Measurements from ENCODE around the gene PLXDC2. TPM values are rescaled to one million over a fixed set of nuclear protein-coding genes. Genes with fewer than 3 reads are reported as not detected.
A peak's percentile ranks its signal among the peaks of the same experiment; 100 is the strongest.

Gene PLXDC2
- total RNA-seq, 3 donors from 2014 or later (not counting 1 experiment from before 2014, with no cell fraction given) = 16.9 to 22.9 (median 21.6) TPM

DNA sequence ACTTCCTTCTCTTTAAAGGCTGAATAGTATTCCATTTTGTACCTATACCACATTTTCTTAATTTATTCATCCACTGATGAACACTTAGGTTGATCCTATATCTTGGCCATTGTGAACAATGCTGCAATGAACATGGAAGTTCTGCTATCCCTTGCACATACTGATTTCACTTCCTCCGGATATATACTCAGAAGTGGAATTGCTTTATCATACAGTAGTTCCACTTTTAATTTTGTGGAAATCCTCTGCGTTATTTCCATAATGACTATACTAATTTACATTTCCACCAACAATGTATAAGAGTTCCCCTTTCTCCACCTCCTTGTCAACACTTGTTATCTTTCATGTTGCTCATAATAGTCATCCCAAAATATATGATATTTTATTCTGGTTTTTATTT lies 312.6 kb downstream of the PLXDC2 start:
- intact Hi-C loops (cut with micrococcal nuclease) = no loop called here
- Histone ChIP-seq H3K9me3 (ENCODE audit: control insufficient read depth, insufficient read depth, low read length) (no peaks in the 10 kb centered on the region), H3K27ac (ENCODE audit: low read length) (no peak overlapping the region), H3K27me3 (ENCODE audit: control insufficient read depth, insufficient read depth, low read length) (no peaks in the 10 kb centered on the region), H3K36me3 (ENCODE audit: control insufficient read depth, insufficient read depth, low read length) (no peaks in the 10 kb centered on the region), H3K4me3 (ENCODE audit: low read length) (no peak overlapping the region), H3K4me1 (ENCODE audit: control insufficient read depth, insufficient read depth, low read length) (no peaks in the 10 kb centered on the region)
- TF ChIP-seq, protein P1, sequence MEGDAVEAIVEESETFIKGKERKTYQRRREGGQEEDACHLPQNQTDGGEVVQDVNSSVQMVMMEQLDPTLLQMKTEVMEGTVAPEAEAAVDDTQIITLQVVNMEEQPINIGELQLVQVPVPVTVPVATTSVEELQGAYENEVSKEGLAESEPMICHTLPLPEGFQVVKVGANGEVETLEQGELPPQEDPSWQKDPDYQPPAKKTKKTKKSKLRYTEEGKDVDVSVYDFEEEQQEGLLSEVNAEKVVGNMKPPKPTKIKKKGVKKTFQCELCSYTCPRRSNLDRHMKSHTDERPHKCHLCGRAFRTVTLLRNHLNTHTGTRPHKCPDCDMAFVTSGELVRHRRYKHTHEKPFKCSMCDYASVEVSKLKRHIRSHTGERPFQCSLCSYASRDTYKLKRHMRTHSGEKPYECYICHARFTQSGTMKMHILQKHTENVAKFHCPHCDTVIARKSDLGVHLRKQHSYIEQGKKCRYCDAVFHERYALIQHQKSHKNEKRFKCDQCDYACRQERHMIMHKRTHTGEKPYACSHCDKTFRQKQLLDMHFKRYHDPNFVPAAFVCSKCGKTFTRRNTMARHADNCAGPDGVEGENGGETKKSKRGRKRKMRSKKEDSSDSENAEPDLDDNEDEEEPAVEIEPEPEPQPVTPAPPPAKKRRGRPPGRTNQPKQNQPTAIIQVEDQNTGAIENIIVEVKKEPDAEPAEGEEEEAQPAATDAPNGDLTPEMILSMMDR (IDR thresholded peaks at IDR 0.05) = no peak
- peak in 1 of 2 donors; percentile 2 for DNase-seq
- Mint-ChIP-seq H3K4me3 (no peak overlapping the region), H3K27me3 (ENCODE audit: low read depth in 2 of 2) (no peaks in the 10 kb centered on the region), H3K27ac (no peak overlapping the region), H3K9me3 (peaks cover 7% of the 10 kb centered on the region in 2 donors), H3K4me1 (no peaks in the 10 kb centered on the region), H3K36me3 (peaks cover 12% of the 10 kb centered on the region)
- 88% methylated on average over 2 of the region's 2 CpGs for WGBS (ENCODE audit: insufficient coverage)
- no peak for ATAC-seq

DNA sequence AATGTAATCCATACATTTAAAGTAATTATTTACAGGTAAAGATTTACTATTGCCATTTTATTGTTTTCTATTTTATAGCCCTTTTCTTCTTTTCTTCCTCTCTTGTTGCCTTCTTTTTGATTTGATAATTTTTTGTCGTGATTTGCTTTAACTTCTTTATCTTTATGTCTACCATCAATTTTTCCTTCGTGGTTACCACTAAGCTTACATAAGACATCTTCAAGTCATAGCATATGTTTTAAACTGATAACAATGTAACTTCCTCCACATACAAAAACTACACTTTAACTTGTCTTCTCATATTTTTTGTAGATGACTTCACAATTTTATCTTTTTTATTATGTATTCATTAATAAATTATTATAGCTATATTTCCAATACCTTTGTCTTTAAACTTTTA lies 316.6 kb downstream of the PLXDC2 start:
- H3K9me3 ChIP-seq (ENCODE audit: control insufficient read depth, insufficient read depth, low read length) = peaks cover 7% of the 10 kb centered on the region
- intact Hi-C loops (cut with micrococcal nuclease) = no loop called here
- H3K27me3 Mint-ChIP-seq (ENCODE audit: low read depth in 2 of 2) = no peaks in the 10 kb centered on the region
- TF ChIP-seq, protein P1 (IDR thresholded peaks at IDR 0.05) = no peak
- peaks cover 10 to 11% of the 10 kb centered on the region in 2 donors for H3K9me3 Mint-ChIP-seq
- no peaks in the 10 kb centered on the region for H3K4me1 Mint-ChIP-seq
- ATAC-seq (no peak), DNase-seq (no peak)
- H3K4me3 ChIP-seq (ENCODE audit: low read length) = no peak overlapping the region
- no peak overlapping the region for H3K4me3 Mint-ChIP-seq
- H3K27me3 ChIP-seq (ENCODE audit: control insufficient read depth, insufficient read depth, low read length) = no peaks in the 10 kb centered on the region
- H3K27ac ChIP-seq (ENCODE audit: low read length) = no peak overlapping the region
- WGBS (ENCODE audit: insufficient coverage) = 8% methylated on average over 1 of the region's 2 CpGs
- no peaks in the 10 kb centered on the region for H3K36me3 ChIP-seq (ENCODE audit: control insufficient read depth, insufficient read depth, low read length)
- H3K4me1 ChIP-seq (ENCODE audit: control insufficient read depth, insufficient read depth, low read length) = no peaks in the 10 kb centered on the region
- H3K36me3 Mint-ChIP-seq = peaks cover 17% of the 10 kb centered on the region
- H3K27ac Mint-ChIP-seq = no peak overlapping the region

DNA sequence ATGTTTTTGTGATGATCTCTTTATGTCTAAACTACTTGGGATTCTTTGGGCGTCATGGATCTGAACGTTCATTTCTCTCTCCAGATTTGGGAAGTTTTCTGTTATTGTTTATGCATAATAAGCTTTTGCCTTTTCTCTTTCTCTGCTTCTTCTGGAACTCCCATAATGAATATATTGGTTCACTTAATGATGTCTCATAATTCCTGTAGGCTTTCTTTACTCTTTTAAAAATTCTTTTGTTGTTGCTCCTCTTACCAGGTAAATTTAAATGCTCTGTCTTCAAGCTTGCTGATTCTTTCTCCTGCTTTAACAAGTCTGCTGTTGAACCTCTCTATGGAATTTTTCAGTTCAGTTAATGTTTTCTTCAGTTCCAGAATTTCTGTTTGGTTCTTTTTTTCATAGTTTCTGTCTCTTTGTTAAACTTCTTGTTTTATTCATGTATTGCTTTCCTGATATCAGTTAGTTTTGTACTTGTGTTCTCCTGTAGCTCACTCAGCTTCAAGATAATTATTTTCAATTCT lies 317.5 kb downstream of the PLXDC2 start:
- no peak for DNase-seq
- no peak overlapping the region for H3K4me3 ChIP-seq (ENCODE audit: low read length)
- TF ChIP-seq, protein P1 (IDR thresholded peaks at IDR 0.05) = no peak

DNA sequence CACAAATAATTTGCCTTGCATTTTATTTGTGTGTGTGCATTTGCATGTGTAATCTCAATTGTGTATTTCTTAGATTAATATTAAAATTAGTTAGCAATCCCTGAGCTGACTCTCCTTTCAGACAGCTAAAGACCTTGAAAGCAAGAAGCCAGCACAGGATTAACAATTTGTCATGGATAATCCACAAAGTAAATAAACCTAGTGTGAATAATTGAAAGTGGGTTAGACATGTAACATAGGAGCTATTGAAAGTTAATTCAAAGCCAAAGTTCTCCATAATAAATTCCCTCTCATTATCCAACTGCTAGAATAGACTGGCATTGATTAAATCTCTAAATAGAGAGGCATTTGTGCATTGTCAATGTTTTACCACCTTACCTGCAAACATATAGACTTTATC lies 326.1 kb downstream of the PLXDC2 start:
- H3K9me3 ChIP-seq (ENCODE audit: control insufficient read depth, insufficient read depth, low read length) = no peaks in the 10 kb centered on the region
- DNase-seq (no peak), ATAC-seq (no peak)
- H3K27ac ChIP-seq (ENCODE audit: low read length) = no peak overlapping the region
- H3K27me3 ChIP-seq (ENCODE audit: control insufficient read depth, insufficient read depth, low read length) = no peaks in the 10 kb centered on the region
- Mint-ChIP-seq H3K9me3 (no peaks in the 10 kb centered on the region), H3K27me3 (ENCODE audit: low read depth in 2 of 2) (no peaks in the 10 kb centered on the region), H3K36me3 (no peaks in the 10 kb centered on the region), H3K4me3 (no peak overlapping the region), H3K27ac (no peak overlapping the region), H3K4me1 (no peaks in the 10 kb centered on the region)
- H3K36me3 ChIP-seq (ENCODE audit: control insufficient read depth, insufficient read depth, low read length) = no peaks in the 10 kb centered on the region
- TF ChIP-seq, protein P1 (IDR thresholded peaks at IDR 0.05) = no peak
- intact Hi-C loops (cut with micrococcal nuclease) = no loop called here
- no peaks in the 10 kb centered on the region for H3K4me1 ChIP-seq (ENCODE audit: control insufficient read depth, insufficient read depth, low read length)
- H3K4me3 ChIP-seq (ENCODE audit: low read length) = no peak overlapping the region

More for the DNA sequence above, 317.5 kb downstream of the PLXDC2 start:
- H3K36me3 Mint-ChIP-seq = peaks cover 17% of the 10 kb centered on the region
- H3K9me3 Mint-ChIP-seq = peaks cover 10 to 11% of the 10 kb centered on the region in 2 donors
- Histone ChIP-seq H3K27me3 (ENCODE audit: control insufficient read depth, insufficient read depth, low read length) (no peaks in the 10 kb centered on the region), H3K27ac (ENCODE audit: low read length) (no peak overlapping the region), H3K36me3 (ENCODE audit: control insufficient read depth, insufficient read depth, low read length) (no peaks in the 10 kb centered on the region), H3K4me1 (ENCODE audit: control insufficient read depth, insufficient read depth, low read length) (no peaks in the 10 kb centered on the region), H3K9me3 (ENCODE audit: control insufficient read depth, insufficient read depth, low read length) (peaks cover 7% of the 10 kb centered on the region)
- H3K27ac Mint-ChIP-seq = no peak overlapping the region
- no peak overlapping the region for H3K4me3 Mint-ChIP-seq
- intact Hi-C loops (cut with micrococcal nuclease) = no loop called here
- no peaks in the 10 kb centered on the region for H3K27me3 Mint-ChIP-seq (ENCODE audit: low read depth in 2 of 2)
- 100% methylated on average over 1 of the region's 2 CpGs for WGBS (ENCODE audit: insufficient coverage)
- ATAC-seq = no peak
- H3K4me1 Mint-ChIP-seq = no peaks in the 10 kb centered on the region

All from natural killer cell (primary cell).